Measurements from ENCODE around the gene GRAMD4. TPM values are rescaled to one million over a fixed set of nuclear protein-coding genes. Genes with fewer than 3 reads are reported as not detected.

The GRAMD4 gene
- total RNA-seq, 1 donor from 2014 or later, result 45.6 TPM

DNA sequence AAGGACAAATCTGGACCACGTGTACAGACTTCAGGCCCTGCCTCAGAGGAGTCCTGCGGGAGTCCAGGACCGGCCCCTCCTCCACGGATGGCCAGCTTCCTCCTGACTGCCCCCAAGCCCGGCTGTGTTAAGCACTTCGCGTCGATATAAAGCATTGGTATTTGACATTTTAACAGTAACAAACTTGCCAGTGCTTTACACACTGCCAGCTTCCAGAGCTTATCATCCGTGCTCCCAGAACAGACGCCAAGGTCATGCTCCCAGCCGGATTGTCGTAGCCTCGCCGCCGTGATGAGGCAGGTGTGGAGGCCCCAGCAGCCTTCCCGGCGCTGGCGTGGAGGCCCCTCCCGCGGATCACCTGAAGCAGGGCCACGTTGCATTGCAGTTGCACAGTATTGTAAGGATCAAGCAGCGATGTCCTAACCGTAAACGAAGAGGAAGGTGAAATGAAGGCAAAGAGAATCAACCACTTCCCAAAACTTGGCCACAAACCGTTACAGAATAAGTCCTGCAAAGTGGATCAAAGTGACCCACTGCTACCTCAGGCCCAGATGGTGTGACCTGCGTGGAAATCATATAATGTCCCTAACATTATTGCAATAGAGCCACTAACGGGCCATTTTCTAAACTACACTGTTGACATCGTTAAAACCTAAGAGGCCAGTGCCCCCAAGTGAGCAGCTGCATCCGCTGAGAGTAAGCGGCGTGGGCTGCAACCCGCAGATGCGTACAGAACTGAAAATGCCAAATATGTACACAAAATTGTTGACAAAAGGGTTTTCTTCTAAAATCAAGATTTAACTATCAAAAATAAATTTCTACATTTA, 66.2 kb downstream of the GRAMD4 start:
- Mint-ChIP-seq H3K36me3 (ENCODE audit: low read depth) (peaks cover 47% of the 10 kb centered on the region), H3K4me3 (no peak overlapping the region), H3K9me3 (no peaks in the 10 kb centered on the region), H3K27me3 (no peaks in the 10 kb centered on the region), H3K27ac (no peak overlapping the region), H3K4me1 (peaks cover 35% of the 10 kb centered on the region)
- CTCF ChIA-PET, result interaction anchor here (2.1 kb wide), 1 partner anchor 123 kb away, joined by 10 read pairs; no protein-coding TSS in a partner anchor
- intact Hi-C loops (cut with micrococcal nuclease), result no loop called here
- no peak for TF ChIP-seq CTCF (IDR thresholded peaks at IDR 0.05)
- no peak for DNase-seq
- no peak for ATAC-seq (ENCODE audit: low read depth)
- POLR2A ChIA-PET, result interaction anchor here (1.1 kb wide), 1 partner anchor 63 kb away, joined by 4 read pairs; no protein-coding TSS in a partner anchor

- ATAC-seq (ENCODE audit: low read depth) (no peak), DNase-seq (no peak)
- H3K36me3 Mint-ChIP-seq (ENCODE audit: low read depth), result peaks cover 53% of the 10 kb centered on the region
- H3K9me3 Mint-ChIP-seq, result no peaks in the 10 kb centered on the region
- TF ChIP-seq CTCF (IDR thresholded peaks at IDR 0.05), result no peak
- H3K27ac Mint-ChIP-seq, result no peak overlapping the region
- peaks cover 35% of the 10 kb centered on the region for H3K4me1 Mint-ChIP-seq
- no peak overlapping the region for H3K4me3 Mint-ChIP-seq
- H3K27me3 Mint-ChIP-seq, result no peaks in the 10 kb centered on the region
- intact Hi-C loops (cut with micrococcal nuclease), result no loop called here
- ChIA-PET POLR2A (no interaction called here), CTCF (interaction anchor here (2.1 kb wide), 1 partner anchor 123 kb away, joined by 10 read pairs; no protein-coding TSS in a partner anchor)
These were observed 66.9 kb downstream of the GRAMD4 start for GRCh38 chr22:46687048-46687444.

- H3K27ac Mint-ChIP-seq, result no peak overlapping the region
- POLR2A ChIA-PET, result no interaction called here
- peaks cover 53% of the 10 kb centered on the region for H3K36me3 Mint-ChIP-seq (ENCODE audit: low read depth)
- CTCF ChIA-PET, result interaction anchor here (2.1 kb wide), 1 partner anchor 124 kb away, joined by 10 read pairs; no protein-coding TSS in a partner anchor
- DNase-seq (no peak), ATAC-seq (ENCODE audit: low read depth) (no peak)
- no peak overlapping the region for H3K4me3 Mint-ChIP-seq
- TF ChIP-seq CTCF (IDR thresholded peaks at IDR 0.05), result no peak
- intact Hi-C loops (cut with micrococcal nuclease), result no loop called here
- no peaks in the 10 kb centered on the region for H3K9me3 Mint-ChIP-seq
- H3K4me1 Mint-ChIP-seq, result peaks cover 35% of the 10 kb centered on the region
- H3K27me3 Mint-ChIP-seq, result no peaks in the 10 kb centered on the region
These were observed 67.3 kb downstream of the GRAMD4 start for GRCh38 chr22:46687460-46687859.

GRCh38 chr22:46688949-46689348, 68.8 kb downstream of the GRAMD4 start:
- Mint-ChIP-seq H3K27ac (no peak overlapping the region), H3K9me3 (no peaks in the 10 kb centered on the region), H3K4me3 (no peak overlapping the region), H3K27me3 (no peaks in the 10 kb centered on the region), H3K36me3 (ENCODE audit: low read depth) (peaks cover 61% of the 10 kb centered on the region), H3K4me1 (peaks cover 27% of the 10 kb centered on the region)
- DNase-seq, result no peak
- intact Hi-C loops (cut with micrococcal nuclease), result no loop called here
- no peak for TF ChIP-seq CTCF (IDR thresholded peaks at IDR 0.05)
- ChIA-PET CTCF (no interaction called here), POLR2A (no interaction called here)
- no peak for ATAC-seq (ENCODE audit: low read depth)

DNA sequence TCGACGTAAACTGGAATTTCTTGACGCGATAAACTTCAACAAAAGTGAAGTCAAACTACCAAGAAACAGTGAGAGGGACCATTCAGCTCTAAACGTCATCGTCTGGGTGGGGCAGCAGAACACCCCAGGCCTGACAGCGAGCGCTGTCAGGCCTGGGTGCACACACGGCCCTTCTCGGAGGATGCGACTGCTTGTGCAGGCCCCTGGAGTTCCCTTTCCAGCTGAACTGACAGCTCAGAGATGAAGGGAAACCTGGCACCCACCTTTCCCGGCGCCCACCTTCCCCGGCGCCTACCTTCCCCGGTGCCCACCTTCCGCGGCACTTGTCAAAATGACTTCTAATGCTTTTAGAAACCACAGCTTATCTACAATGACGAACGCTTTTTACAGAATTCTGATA, 70.0 kb downstream of the GRAMD4 start:
- H3K4me1 Mint-ChIP-seq, result peaks cover 15% of the 10 kb centered on the region
- no peak for ATAC-seq (ENCODE audit: low read depth)
- no peak for DNase-seq
- no peak for TF ChIP-seq CTCF (IDR thresholded peaks at IDR 0.05)
- H3K27ac Mint-ChIP-seq, result no peak overlapping the region
- no peaks in the 10 kb centered on the region for H3K27me3 Mint-ChIP-seq
- intact Hi-C loops (cut with micrococcal nuclease), result no loop called here
- POLR2A ChIA-PET, result interaction anchor here (0.5 kb wide), 1 partner anchor 87 kb away, joined by 10 read pairs; no protein-coding TSS in a partner anchor
- H3K36me3 Mint-ChIP-seq (ENCODE audit: low read depth), result peaks cover 70% of the 10 kb centered on the region
- no peak overlapping the region for H3K4me3 Mint-ChIP-seq
- H3K9me3 Mint-ChIP-seq, result no peaks in the 10 kb centered on the region
- CTCF ChIA-PET, result no interaction called here
